Daoy (cell line): Measurements from ENCODE around the gene PRRX2. TPM values are rescaled to one million over a fixed set of nuclear protein-coding genes. Genes with fewer than 3 reads are reported as not detected.

Experiments used
- DNase-seq: peaks from one replicate; pipeline ENCODE4 v3.0.0-alpha.2; 2015; ENCODE audit warnings: low read depth
- total RNA-seq: library from RNA; depleted of rRNA; stranded (reverse); fragments of >200 nt; shearing (Covaris generic); gene quantifications from 2 replicates; pipeline ENCODE4 v1.2.3, GENCODE V29; 2014

PRRX2 gene
- total RNA-seq, 1 experiment from 2014 or later: 1.7 TPM

DNA sequence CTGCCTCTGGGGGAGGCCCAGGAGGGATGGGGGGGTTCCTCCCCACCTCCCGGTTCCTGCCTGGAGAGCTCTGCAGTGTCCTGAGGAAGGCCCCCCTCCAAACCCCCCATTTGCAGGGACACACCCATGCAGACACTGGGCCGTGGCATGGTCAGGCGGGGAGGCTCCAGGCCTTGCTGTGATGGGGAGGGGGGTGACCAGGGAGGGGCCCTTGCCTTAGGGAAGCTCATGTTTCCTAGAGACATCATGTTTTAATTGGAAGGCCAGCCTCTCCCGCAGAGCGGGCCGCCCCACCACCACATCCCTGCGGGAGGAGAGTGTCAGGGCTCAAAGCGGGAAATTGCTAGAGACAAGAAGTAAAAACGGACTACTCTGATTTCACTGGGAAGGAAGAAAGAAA, 12.0 kb downstream of the PRRX2 start:
- no peak for DNase-seq

GRCh38 chr9:129678844-129679243, 13.4 kb downstream of the PRRX2 start:
- no peak for DNase-seq

DNA sequence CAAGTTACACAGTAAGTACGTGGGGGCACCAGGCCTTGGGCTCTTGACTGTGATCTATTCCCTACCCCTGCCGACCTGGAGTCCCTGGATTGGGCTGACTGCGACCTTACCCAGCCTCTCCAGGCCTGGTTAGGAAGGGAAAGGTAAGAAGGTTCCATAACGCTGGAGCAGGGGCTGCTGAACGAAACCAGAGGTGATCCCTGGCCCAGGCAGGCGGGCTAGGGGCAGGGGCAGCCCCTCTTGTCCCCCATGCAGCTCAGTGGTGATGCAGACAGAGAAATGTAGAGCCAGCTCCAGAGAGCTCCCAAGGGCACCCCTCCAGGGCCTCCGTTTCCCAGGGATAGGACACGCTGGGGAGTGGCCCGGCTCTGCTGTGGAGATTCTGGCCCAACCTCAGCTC, 14.1 kb downstream of the PRRX2 start:
- DNase-seq: no peak

DNA sequence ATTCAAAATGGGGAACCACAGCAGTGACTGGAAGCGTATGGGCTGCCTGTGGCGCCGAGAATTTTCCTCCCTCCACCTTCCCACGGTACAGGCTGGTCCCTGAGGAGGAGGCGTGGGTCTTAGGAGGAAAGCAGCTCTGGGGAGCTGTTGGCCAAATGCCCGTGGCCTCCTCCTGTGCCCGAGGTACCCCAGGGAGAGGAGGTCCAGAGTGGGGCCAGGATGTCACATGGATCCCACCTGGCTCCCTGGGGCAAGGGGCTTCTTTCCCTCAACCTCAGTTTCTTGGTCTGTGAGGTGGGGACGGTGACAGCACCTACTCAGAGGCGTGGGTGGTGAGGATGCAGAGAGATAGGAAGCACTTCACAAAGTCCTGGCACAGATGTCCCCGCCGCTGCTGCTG, 16.5 kb downstream of the PRRX2 start:
- no peak for DNase-seq

DNA sequence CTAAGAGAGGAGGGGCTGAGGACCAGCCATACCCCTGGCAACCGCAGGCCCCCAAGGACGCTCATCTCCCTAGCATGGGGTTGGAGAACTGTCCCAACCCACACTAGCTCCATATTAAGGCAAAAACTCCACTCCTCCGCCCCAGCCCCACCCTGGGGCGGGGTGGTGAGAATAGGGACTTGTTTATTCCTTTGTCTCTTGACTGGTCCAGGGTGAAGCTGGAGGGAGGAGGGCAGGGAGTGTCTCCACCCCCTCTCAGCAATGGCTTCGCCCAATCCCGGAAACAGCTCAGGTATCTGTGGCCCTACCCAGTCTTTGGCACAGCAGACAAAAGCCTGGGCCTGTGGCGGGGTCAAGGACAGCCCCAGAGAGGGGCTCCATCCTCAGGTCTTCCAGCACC, 16.9 kb downstream of the PRRX2 start:
- no peak for DNase-seq

DNA sequence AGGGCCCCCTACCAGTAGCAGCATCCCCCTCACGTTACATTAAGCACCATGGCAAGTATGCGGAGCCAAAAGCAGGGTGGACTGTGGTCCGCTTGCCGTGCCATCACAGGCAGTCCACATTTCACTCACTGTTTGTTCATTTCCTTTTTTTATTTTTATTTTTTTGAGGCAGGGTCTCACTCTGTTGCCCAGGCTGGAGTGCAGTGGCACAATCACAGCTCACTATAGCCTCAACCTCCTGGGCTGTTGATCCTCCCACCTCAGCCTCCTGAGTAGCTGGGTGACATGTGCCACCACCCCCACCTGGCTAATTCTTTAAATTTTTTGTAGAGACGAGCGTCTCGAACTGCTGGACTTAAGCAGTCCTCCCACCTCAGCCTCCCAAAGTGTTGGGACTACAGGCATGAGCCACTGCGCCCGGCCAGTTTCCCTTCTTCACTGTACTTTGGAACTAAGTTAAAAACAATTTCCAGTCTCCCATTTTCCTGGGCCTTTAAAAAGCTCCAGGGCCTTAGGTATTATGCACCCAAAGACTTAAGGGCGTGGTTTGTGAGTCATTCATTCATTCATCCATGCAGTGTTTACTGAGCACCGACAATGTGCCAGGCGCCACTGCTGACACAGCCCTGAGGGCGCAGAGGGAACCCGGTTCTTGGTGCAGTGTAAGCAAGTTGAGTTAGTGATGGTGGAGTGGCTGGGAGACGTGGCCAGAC, 19.9 kb downstream of the PRRX2 start:
- DNase-seq: peak; percentile 75

GRCh38 chr9:129685933-129686259, 20.4 kb downstream of the PRRX2 start:
- DNase-seq: no peak

- DNase-seq: no peak
Observed at GRCh38 chr9:129686736-129687135, 21.3 kb downstream of the PRRX2 start.

- no peak for DNase-seq
Observed at GRCh38 chr9:129687391-129687790, 21.9 kb downstream of the PRRX2 start.

DNA sequence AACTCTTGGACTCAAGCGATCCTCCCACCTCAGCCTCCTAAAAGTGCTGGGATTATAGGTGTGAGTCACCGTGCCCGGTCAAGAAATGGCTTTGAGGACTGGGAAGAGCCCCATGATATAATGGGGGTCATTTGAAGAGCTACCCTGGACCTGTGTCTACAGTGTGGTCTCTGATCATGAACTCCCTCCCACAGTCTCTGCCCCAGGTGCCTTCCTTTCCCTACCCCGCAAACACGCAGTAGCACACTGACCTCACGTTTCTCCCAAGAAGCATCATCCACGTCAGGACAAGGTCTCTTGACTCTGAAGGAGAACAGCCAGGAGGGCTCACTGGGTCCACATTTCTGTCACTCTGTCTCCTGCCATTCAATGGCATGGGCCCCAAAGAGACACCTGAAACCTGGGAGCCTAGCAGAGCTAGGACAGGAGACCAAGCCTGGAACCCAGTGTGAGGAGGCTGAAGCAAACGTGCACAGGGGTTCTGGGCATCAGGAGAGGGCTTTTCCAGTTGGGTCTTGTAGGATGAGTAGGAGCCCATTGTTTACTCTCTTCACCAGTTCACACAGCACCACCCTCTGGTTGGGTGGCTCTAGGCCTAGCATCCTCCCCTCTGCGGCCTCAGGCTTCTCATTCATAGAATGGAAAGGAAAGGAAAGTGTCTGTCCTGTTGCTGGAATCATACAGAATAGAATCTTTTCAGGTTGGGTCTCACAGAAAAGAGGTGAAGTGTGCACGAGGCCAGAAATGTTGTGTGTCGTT, 23.0 kb downstream of the PRRX2 start:
- DNase-seq: no peak

DNA sequence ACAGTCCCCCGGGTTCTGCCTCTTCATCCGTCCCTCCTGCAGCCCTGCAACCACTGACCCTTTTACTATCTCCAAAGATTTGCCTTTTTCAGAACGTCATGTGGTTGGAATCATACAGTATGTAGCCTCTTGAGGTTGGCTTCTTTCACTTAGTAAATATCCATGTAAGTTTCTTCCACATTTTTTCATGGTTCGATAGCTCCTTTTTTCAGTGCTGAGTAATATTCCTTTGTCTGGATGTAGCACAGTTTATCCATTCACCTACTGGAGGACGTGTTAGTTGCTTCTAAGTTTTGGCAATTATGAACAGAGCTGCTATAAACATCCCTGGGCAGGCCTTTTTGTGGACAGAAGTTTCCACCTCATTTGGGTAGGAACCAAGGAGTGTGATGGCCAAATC, 27.1 kb downstream of the PRRX2 start:
- no peak for DNase-seq

GRCh38 chr9:129693741-129694140, 28.3 kb downstream of the PRRX2 start:
- no peak for DNase-seq

- peak; percentile 19 for DNase-seq
Observed at GRCh38 chr9:129694243-129694646, 28.8 kb downstream of the PRRX2 start.

- DNase-seq: no peak
Observed at GRCh38 chr9:129695870-129696269, 30.4 kb downstream of the PRRX2 start.

DNA sequence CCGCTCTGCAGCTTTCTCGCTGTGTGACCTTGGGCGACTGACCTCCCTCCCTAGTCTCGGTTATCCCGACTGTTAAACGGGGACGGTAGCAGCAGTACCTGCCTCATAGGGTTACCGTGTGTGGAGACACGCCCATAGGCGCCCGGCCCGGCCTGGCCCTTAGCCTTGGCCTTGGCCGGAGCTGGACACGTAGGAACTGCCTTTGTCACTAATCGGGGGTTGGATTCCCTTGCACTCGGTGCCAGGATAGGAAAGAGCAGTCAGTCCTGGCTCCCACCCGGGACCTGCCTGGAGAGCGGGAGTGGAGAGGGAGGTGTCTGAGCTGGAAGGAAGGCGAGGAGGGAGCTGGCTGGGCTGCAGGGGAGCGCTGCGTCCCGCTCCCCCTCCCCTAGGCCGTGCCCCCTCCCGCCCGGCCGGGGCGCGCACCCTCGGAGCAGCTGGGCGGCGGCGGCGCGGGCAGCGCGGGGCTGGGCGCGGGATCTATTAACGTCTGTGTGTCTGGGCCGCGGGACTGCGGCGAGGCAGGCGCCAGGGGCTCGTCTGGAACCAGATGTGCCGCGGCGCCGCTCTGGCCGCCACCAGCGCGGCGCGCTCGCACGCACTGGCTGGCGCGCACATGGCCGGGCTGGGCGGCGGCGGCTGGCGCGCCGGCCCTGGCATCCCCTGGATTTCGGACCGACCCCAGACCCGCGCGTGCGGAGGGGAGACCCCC, 31.7 kb downstream of the PRRX2 start:
- DNase-seq: peak; percentile 57

- DNase-seq: peak; percentile 25
Observed at GRCh38 chr9:129697656-129698253, 32.3 kb downstream of the PRRX2 start.

- peak; percentile 23 for DNase-seq
Observed at GRCh38 chr9:129698254-129698757, 32.9 kb downstream of the PRRX2 start.

- no peak for DNase-seq
Observed at GRCh38 chr9:129701054-129701453, 35.6 kb downstream of the PRRX2 start.

DNA sequence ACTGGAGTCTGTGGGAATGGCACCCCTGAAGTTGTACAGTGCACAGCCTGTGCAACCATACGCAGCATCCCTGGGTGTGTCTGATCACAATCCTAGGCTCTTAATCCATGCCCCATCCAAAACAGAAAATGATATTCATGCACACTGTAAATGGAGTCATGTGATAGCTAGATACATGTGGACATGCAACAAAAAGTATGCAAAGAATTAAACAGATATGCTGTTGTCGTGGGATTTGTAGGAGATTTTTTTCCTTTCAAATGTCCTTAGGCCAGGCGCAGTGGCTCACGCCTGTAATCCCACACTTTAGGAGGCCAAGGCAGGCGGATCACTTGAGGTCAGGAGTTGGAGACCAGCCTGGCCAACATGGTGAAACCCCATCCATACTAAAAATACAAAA, 36.1 kb downstream of the PRRX2 start:
- DNase-seq: no peak

GRCh38 chr9:129702589-129703520, 37.4 kb downstream of the PRRX2 start:
- peak; percentile 79 for DNase-seq
